ENCODE results near the gene CCDC150.
"Not testable (repeated sequence)": the region's sequence is repeated elsewhere in the genome, so short reads cannot be mapped to it uniquely, and the experiment has no call there.

Gene CCDC150

DNA sequence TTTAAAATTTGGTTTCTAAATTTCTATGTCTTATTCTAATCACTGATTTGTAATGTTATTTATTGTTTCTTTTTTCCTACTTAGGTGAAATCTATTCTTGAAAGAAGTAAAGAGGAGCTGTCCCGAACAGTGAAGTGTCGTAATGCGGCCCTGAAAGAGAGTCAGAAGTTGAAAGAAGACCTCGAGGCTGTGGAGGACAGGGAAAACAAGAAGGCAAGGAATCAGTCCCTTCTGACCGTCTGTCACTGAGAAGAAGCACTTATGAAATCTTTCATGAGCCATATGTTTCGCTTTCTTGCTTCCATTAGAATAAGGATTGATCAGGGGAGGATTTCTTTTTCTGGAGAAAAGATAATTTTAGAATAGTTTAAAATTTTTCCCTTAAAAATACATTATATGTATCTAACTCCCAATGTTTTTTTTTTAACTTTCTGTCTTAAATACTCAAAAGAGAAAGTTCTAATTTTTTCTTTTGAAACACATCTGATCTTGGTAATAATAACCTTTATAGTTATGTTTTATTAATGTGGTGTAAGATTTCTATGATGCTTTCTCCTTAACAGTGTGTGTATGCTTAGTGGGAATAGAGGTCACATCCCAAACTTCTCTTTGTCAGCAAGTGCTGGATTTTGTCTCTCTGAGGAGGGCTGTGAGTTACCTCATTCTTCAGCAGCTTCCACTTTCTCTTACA lies 79.0 kb downstream of the CCDC150 start:
- no peak for DNase-seq

- no peak for DNase-seq
These were observed 79.8 kb downstream of the CCDC150 start for GRCh38 chr2:196719110-196719872.

DNA sequence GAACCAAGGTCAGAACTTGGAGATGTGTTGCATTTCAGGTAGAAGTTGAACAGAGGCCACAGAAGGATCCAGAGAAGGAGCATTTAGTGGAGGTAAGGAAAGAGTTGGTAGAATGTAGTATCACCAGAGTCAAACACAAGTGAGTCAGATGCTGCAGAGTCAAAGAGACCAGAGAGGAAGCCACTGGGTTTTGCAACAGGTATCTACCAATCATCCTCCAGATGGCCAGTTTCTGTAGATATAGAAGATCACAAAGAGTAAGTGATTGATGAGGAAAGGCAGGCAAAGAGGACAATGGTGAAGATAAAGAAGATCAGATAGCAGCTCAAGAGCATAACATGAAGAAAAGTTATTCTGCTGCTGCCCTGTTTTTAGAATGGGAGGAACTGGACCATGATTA lies 84.1 kb downstream of the CCDC150 start:
- no peak for DNase-seq

DNA sequence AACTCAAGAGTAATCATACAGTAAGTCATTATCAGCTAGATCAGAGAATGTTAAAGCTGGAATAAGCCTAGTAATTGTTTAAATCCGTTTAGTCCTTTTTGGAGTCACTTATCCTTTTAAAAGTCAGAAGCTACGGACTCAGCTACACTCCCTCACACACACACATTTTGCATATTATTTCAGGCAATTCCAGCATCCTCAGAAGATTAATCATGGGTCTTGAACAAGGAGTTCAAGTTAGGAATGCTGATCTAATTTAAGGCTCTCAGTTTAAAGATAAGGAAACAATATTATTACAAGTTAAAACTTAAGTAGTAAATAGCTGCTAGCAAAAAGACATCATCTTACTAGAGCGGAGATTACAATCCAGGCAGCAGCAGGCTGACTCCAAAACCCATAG lies 85.7 kb downstream of the CCDC150 start:
- no peak for DNase-seq

DNA sequence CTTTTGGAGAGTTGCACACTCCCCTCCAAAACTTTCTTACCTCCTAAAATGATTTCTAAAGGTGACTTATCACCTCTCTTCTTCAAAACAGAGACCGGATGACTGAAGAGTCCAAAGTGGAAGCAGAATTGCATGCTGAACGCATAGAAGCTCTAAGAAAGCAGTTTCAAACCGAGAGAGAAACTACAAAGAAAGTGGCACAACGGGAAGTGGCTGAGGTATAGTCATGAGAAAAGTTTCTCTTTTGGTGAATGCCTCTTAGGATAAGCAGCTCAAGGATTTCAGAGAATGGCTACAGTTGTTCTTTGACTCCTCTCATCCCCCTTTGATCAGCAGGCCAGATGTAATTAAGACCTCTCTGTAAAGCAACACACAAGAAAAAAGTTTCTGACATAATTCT lies 86.4 kb downstream of the CCDC150 start:
- DNase-seq = no peak

DNA sequence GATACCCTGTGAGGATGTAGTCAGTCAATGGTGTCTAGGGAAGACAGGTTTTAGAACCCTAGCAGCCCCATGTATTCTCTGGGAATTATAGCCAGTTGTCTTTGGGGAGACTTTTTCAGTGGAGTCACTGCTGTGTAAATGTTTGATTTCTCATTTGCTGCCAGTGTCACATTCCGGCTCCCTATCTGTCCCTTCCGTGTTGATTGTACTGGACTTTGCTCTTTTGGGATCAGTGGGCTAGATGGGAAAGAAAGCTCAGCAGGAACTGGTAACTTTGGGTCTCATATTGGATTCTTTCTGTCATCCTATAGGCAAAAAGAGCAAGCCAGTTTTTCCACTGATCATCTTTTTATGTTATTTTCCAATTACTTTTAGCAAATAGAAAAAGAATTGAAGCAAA lies 89.9 kb downstream of the CCDC150 start:
- DNase-seq = no peak

DNA sequence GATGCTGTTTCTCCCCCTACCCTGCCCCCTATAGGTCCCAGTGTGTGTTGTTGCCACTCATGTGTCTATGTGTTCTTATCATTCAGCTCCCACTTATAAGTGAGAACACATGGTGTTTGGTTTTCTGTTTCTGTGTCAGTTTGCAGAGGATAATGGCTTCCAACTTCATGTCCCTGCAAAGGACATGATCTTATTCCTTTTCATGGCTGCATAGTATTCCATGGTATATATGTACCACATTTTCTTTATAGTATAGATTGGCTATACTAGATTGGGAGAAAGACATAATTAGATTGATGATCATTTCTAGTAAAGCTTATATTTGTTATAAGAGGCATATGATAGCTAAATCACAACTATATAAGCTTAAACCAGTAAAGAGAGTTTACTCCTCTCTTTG lies 97.1 kb downstream of the CCDC150 start:
- not testable (repeated sequence) for DNase-seq

DNA sequence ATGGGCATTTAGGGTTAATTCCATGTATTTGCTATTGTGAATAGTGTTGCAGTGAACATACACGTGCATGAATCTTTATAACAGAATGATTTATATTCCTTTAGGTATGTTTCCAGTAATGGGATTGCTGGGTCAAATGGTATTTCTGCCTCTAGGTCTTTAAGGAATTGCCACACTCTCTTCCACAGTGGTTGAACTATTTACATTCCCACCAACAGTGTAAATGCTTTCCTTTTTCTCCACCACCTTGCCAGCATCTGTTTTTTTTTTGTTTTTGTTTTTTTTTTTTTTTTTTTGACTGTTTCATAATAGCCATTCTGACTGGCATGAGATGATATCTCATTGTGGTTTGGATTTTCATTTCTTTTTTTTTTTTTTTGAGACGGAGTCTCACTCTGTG lies 97.5 kb downstream of the CCDC150 start:
- DNase-seq = no peak

DNA sequence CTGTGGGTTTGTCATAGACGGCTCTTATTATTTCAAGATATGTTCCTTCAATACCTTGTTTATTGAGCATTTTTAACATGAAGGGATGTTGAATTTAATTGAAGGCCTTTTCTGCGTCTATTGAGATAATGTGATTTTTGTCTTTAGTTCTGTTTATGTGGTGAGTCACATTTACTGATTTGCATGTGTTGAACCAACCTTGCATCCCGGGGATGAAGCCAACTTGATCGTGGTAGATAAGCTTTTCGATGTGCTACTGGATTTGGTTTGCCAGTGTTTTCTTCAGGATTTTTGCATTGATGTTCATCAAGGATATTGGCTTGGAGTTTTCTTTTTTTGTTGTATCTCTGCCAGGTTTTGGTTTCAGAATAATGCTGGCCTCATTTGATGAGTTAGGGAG lies 99.5 kb downstream of the CCDC150 start:
- no peak for DNase-seq

DNA sequence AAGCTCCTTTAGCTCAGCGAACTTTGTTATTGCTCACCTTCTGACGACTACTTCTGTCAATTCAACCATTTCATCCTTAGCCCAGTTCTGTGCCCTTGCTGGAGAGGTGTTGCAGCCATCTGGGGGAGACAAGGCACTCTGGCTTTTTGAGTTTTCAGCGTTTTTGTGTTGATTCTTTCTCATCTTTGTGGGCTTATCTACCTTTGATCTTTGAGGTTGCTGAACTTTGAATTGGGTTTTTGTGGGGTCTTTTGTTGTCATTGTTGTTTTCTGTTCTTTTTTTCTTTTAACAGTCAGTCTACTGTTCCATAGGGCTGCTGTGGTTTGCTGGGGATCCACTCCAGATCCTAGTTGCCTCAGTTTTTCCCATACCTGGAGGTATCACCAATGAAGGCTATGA lies 102.7 kb downstream of the CCDC150 start:
- DNase-seq = no peak

DNA sequence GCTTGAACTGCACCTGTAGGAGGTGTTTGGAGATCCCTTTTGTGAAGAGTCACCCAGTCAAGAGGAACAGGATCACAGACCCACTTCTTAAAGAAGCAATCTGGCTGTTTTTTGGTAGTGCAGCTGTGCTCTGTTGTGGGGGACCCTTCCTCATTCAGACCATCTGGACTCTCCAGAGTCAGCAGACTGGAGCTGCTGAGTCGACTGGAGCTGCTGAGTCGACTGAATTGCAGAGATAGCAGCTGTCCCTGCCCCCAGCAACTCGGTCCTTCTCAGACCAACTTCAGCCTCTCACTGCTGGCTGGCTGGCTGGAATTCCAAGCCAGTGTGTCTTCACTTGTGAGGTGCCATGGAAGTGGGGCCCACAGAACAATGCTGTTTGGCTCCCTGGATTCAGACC lies 103.2 kb downstream of the CCDC150 start:
- no peak for DNase-seq

DNA sequence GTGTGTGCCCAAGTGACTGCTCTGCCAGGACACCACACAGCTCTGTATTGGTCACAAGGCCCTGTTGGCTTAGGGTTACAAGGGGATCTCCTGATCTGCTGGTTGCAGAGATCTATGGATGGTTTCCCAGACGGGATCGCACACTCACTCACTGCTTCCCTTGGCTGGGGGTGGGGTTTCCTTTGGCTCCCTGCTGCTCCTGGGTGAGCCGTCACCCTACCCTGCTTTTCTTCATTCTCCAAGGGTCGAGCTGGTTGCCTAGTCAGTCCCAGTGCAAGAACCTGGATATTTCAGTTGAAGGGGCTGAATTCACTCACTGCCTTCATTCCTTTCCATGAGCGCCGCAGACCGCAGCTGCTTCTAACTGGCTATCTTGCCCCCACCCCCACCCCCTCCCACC lies 103.7 kb downstream of the CCDC150 start:
- no peak for DNase-seq

DNA sequence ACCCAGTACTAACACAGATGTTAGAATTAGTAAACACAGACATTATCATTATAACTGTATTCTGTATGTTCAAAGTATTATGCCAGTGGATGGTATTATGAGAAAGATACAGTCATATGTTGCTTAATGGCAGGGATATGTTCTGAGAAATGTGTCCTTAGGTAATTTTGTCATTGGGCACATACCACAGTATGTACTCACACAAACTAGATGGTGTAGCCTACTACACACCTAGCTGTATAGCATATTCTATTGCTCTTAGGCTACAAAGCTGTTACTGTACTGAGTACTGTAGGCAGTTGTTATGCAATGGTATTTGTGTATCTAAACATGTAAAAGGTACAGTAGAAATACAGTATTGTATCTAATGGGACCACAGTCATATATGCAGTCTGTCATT lies 106.2 kb downstream of the CCDC150 start:
- no peak for DNase-seq

DNA sequence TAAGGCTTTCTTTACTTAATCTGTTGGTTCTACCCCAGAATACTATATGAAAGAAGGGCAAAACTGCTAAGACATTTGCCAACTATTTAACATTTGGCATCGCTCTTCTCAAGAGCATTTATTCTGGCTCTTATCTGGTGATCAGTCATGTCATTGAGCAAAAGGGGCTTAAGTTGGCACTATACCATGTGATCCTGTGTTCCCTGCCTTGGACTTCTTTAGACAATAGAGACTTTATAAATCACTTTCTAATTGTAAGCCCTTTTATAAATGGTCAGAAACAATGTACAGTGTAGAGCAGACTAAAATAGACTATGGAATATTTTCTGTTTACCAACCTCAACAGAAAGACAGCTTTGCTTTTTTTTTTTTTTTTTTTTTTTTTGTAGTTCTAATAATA lies 107.9 kb downstream of the CCDC150 start:
- no peak for DNase-seq

DNA sequence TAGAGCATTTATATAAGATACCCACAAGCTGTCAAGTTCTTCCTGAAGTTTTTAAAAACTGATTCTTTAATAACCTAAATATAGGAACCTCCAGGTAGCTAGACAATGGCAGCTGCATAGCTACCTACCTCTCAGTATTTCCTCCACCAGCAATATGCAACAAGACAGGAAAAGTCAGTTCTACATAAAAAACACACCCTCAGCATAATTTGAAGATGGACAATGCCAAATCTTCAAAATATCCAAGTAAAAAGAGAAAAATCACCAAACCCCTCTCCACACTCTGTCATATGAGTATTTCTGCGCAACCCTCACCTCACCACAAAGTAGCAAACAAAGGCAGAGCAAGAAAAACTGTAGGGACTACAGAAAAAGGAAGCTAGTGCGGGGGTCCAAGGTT lies 108.6 kb downstream of the CCDC150 start:
- no peak for DNase-seq

- DNase-seq = no peak
These were observed 110.9 kb downstream of the CCDC150 start for GRCh38 chr2:196750291-196750923.

GRCh38 chr2:196750977-196751631 lies 111.6 kb downstream of the CCDC150 start:
- peak; percentile 39 for DNase-seq

DNA sequence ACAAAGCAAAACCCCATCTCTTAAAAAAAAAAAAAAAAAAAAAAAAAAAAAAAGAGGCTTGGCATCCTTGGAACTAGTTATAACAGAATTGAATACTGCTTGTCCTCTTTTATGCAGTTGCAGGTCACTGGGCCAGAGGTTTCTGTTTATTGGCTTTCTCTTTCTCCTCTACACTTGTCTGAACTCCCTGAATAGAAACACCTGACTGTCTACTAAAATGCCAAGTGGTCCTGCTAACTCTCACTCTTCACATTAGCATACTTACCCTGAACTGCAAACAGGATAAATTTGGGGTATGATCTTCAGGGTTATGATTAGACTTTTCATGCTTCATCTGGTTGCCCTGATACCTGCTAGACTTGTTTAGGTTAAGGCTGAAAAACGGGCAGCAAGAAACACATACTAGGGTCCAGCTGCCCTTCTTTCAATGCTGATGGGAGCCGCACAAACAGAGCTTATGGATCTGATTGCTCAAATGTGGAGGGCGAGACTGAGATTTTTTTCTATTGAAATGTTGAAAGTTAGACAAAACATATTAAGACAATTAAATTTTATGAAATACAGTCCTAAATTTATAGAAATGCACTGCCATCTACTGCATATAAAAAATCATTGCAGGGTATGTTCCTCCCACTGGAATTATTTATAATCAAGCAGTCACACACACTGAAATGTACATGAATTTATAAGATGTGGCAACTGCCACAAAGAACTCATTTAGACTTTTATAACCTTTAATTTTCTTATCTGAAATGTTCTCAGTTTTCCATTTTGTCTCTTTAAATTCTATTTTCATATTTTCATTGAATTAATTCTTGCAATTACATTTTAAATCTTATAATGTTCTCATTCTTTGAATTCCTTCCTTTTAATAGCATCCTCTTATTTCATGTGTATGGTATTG lies 119.2 kb downstream of the CCDC150 start:
- no peak for DNase-seq

- DNase-seq = no peak
These were observed 119.8 kb downstream of the CCDC150 start for GRCh38 chr2:196759378-196759706.

DNA sequence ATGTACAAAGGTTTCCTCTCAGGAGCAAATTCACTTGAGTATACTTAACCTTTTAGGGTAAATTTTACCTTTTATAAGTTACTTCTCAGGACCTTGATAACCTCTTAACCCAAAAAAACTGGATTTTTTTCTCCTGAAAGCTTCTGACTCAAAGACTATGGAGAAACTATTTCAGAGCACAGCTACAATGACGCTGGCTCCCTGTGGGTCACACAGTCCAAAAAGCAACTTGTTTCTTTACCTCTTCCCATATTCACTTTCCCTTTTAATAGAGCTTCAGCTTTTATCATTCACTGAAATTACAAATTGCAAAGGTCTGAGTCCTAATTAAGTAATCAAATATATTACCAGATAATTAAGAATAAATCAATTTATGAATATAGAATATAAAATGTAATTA lies 127.6 kb downstream of the CCDC150 start:
- DNase-seq = no peak

Measured in T-helper 9 cell (primary cell).